Measurements from ENCODE around the gene RPS6KA1.

RPS6KA1 gene

DNA sequence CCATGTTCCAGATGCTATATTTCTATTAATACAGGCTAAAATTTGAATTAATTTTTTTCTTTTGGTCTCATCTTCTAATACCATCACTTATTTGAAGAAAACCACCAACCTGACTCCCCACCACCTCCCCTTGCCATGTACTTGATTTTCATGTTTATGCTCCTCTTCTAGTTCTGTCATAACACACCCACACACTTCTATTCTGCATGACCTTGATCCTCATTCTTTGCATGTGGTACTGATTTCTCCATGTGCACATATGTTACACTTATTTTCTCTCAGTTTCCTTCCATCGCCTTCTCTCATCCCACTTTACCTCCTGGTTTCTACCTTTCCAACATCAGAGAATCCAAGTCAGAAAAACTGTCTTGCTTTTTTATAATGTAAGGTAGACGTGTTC is 87.3 kb downstream of the RPS6KA1 start:
- no peaks in the 10 kb centered on the region for H3K79me2 ChIP-seq (ENCODE audit: insufficient read depth, low read length)
- H2AFZ ChIP-seq (ENCODE audit: low read length): no peak overlapping the region
- H3F3A ChIP-seq (ENCODE audit: insufficient read depth, low read length): no peaks in the 10 kb centered on the region
- no peaks in the 10 kb centered on the region for H3K27me3 ChIP-seq (ENCODE audit: insufficient read depth, low read length)
- no peak overlapping the region for H3K9ac ChIP-seq (ENCODE audit: low read length)
- H3K36me3 ChIP-seq (ENCODE audit: insufficient read depth, low read length): no peaks in the 10 kb centered on the region
- H3K4me1 ChIP-seq (ENCODE audit: insufficient read depth, low read length, severe bottlenecking): peaks cover 26% of the 10 kb centered on the region
- no peak overlapping the region for H3K4me2 ChIP-seq (ENCODE audit: low read length)
- no peak overlapping the region for H3K4me3 ChIP-seq (ENCODE audit: low read depth, low read length, poor library complexity, severe bottlenecking)
- TF ChIP-seq, protein P1, sequence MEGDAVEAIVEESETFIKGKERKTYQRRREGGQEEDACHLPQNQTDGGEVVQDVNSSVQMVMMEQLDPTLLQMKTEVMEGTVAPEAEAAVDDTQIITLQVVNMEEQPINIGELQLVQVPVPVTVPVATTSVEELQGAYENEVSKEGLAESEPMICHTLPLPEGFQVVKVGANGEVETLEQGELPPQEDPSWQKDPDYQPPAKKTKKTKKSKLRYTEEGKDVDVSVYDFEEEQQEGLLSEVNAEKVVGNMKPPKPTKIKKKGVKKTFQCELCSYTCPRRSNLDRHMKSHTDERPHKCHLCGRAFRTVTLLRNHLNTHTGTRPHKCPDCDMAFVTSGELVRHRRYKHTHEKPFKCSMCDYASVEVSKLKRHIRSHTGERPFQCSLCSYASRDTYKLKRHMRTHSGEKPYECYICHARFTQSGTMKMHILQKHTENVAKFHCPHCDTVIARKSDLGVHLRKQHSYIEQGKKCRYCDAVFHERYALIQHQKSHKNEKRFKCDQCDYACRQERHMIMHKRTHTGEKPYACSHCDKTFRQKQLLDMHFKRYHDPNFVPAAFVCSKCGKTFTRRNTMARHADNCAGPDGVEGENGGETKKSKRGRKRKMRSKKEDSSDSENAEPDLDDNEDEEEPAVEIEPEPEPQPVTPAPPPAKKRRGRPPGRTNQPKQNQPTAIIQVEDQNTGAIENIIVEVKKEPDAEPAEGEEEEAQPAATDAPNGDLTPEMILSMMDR (IDR thresholded peaks at IDR 0.05; ENCODE audit: low read length): no peak
- TF ChIP-seq EZH2 (IDR thresholded peaks at IDR 0.05; ENCODE audit: borderline replicate concordance, low read length): no peak
- no peak overlapping the region for H3K27ac ChIP-seq (ENCODE audit: low read depth, low read length, poor library complexity, severe bottlenecking)
- H3K9me3 ChIP-seq (ENCODE audit: low read length): no peaks in the 10 kb centered on the region
- H4K20me1 ChIP-seq (ENCODE audit: insufficient read depth, low read length): no peaks in the 10 kb centered on the region
- H3K9me2 ChIP-seq (ENCODE audit: low read depth, low read length): no peaks in the 10 kb centered on the region

DNA sequence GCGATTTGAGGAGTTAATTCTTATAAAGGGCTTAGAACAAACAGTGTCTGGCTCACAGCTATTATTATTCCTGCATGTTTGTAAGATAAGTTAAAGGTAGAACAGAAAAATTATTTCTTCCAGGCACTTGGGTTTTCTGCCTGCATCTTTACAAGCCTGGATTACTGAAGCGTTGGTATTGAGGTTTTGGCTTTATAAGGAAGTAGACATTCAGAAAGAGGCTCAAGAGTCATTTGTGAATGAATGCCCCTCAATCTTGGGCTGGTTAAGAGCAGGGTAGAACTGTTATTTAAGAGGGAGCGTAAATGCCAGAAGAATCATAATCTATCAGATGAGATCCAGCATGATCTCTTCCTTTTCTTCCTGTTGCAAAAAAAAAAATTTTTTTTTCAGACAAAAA is 89.0 kb downstream of the RPS6KA1 start:
- Histone ChIP-seq H3F3A (ENCODE audit: insufficient read depth, low read length) (no peaks in the 10 kb centered on the region), H3K4me1 (ENCODE audit: insufficient read depth, low read length, severe bottlenecking) (peaks cover 26% of the 10 kb centered on the region), H3K27me3 (ENCODE audit: insufficient read depth, low read length) (no peaks in the 10 kb centered on the region), H3K9me2 (ENCODE audit: low read depth, low read length) (no peaks in the 10 kb centered on the region), H3K9ac (ENCODE audit: low read length) (no peak overlapping the region), H3K79me2 (ENCODE audit: insufficient read depth, low read length) (no peaks in the 10 kb centered on the region), H4K20me1 (ENCODE audit: insufficient read depth, low read length) (no peaks in the 10 kb centered on the region), H2AFZ (ENCODE audit: low read length) (no peak overlapping the region), H3K36me3 (ENCODE audit: insufficient read depth, low read length) (no peaks in the 10 kb centered on the region), H3K4me2 (ENCODE audit: low read length) (no peak overlapping the region), H3K4me3 (ENCODE audit: low read depth, low read length, poor library complexity, severe bottlenecking) (no peak overlapping the region), H3K9me3 (ENCODE audit: low read length) (no peaks in the 10 kb centered on the region), H3K27ac (ENCODE audit: low read depth, low read length, poor library complexity, severe bottlenecking) (no peak overlapping the region)
- TF ChIP-seq, protein P1 (IDR thresholded peaks at IDR 0.05; ENCODE audit: low read length): no peak
- TF ChIP-seq EZH2 (IDR thresholded peaks at IDR 0.05; ENCODE audit: borderline replicate concordance, low read length): no peak

All from OCI-LY1 (cell line).